PFSK-1 (cell line): ENCODE results near the gene B4GALT3.
A peak's percentile ranks its signal among the peaks of the same experiment; 100 is the strongest.

Experiments used
- POLR2AphosphoS5 ChIP-seq: IDR thresholded peaks from 2 replicates; pipeline ENCODE4 v1.6.1; 2012; ENCODE audit warnings: low read depth, mild to moderate bottlenecking, control low read depth, low read length, moderate library complexity
- SIN3A ChIP-seq: IDR thresholded peaks from 2 replicates; pipeline ENCODE4 v1.6.1; 2012; ENCODE audit warnings: mild to moderate bottlenecking, low read length, moderate library complexity, borderline replicate concordance; ENCODE audit not compliant: insufficient read depth
- TAF1 ChIP-seq: IDR thresholded peaks from 2 replicates; pipeline ENCODE4 v1.6.1; 2012; ENCODE audit warnings: low read length, control low read depth, borderline replicate concordance; ENCODE audit not compliant: insufficient read depth

- TF ChIP-seq SIN3A (no peak), TAF1 (peak; percentile 40; the same call in 1 of the 2 replicates), POLR2AphosphoS5 (peak; percentile 77)
Observed at GRCh38 chr1:161198194-161198896, 21.0 kb upstream of the B4GALT3 start.
